Measurements from ENCODE around the gene LAMTOR2.

LAMTOR2 gene

GRCh38 chr1:156072251-156072650, 17.7 kb downstream of the LAMTOR2 start:
- no peak for DNase-seq (ENCODE audit: insufficient read length, low spot score)
- no peak for FAIRE-seq
- TF ChIP-seq, protein P1, sequence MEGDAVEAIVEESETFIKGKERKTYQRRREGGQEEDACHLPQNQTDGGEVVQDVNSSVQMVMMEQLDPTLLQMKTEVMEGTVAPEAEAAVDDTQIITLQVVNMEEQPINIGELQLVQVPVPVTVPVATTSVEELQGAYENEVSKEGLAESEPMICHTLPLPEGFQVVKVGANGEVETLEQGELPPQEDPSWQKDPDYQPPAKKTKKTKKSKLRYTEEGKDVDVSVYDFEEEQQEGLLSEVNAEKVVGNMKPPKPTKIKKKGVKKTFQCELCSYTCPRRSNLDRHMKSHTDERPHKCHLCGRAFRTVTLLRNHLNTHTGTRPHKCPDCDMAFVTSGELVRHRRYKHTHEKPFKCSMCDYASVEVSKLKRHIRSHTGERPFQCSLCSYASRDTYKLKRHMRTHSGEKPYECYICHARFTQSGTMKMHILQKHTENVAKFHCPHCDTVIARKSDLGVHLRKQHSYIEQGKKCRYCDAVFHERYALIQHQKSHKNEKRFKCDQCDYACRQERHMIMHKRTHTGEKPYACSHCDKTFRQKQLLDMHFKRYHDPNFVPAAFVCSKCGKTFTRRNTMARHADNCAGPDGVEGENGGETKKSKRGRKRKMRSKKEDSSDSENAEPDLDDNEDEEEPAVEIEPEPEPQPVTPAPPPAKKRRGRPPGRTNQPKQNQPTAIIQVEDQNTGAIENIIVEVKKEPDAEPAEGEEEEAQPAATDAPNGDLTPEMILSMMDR (IDR thresholded peaks at IDR 0.05; ENCODE audit: insufficient read depth, missing control alignments): no peak

GRCh38 chr1:156073110-156073687, 18.6 kb downstream of the LAMTOR2 start:
- TF ChIP-seq, protein P1 (IDR thresholded peaks at IDR 0.05; ENCODE audit: insufficient read depth, missing control alignments): no peak
- FAIRE-seq: no peak
- DNase-seq (ENCODE audit: insufficient read length, low spot score): no peak

GRCh38 chr1:156073740-156074139, 19.2 kb downstream of the LAMTOR2 start:
- TF ChIP-seq, protein P1 (IDR thresholded peaks at IDR 0.05; ENCODE audit: insufficient read depth, missing control alignments): no peak
- DNase-seq (ENCODE audit: insufficient read length, low spot score): peak; percentile 87
- FAIRE-seq: no peak

DNA sequence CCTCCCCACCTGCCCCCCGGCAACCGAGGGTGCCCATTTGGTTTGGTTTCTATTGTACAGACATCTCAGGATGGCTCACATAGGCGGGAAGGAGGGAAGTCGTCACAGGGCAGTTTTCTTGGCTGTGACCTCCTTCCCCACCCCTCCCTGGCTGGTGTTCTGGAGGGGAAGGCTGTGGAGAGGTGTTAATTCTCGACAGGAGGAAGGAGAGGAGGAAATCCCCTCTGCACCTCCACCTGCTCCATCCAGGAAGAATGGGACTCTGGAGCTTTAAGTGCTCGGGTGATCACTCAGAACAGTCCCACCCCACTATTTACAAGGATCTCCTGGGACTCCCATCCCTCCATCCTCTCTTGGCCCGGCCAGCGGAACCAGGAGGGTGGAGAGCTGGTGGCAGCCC, 20.1 kb downstream of the LAMTOR2 start:
- TF ChIP-seq, protein P1 (IDR thresholded peaks at IDR 0.05; ENCODE audit: insufficient read depth, missing control alignments): no peak
- FAIRE-seq (no peak), DNase-seq (ENCODE audit: insufficient read length, low spot score) (no peak)

GRCh38 chr1:156075162-156075561, 20.6 kb downstream of the LAMTOR2 start:
- DNase-seq (ENCODE audit: insufficient read length, low spot score) (no peak), FAIRE-seq (no peak)
- TF ChIP-seq, protein P1 (IDR thresholded peaks at IDR 0.05; ENCODE audit: insufficient read depth, missing control alignments): peak; percentile 6

- TF ChIP-seq, protein P1 (IDR thresholded peaks at IDR 0.05; ENCODE audit: insufficient read depth, missing control alignments): no peak
- no peak for DNase-seq (ENCODE audit: insufficient read length, low spot score)
- FAIRE-seq: no peak
Observed at GRCh38 chr1:156075775-156076204, 21.2 kb downstream of the LAMTOR2 start.

GRCh38 chr1:156076609-156077429, 22.2 kb downstream of the LAMTOR2 start:
- no peak for FAIRE-seq
- no peak for DNase-seq (ENCODE audit: insufficient read length, low spot score)
- TF ChIP-seq, protein P1 (IDR thresholded peaks at IDR 0.05; ENCODE audit: insufficient read depth, missing control alignments): no peak

Measured in D721Med (cell line).